ENCODE measurements around the gene ZNF516.

The ZNF516 gene

DNA sequence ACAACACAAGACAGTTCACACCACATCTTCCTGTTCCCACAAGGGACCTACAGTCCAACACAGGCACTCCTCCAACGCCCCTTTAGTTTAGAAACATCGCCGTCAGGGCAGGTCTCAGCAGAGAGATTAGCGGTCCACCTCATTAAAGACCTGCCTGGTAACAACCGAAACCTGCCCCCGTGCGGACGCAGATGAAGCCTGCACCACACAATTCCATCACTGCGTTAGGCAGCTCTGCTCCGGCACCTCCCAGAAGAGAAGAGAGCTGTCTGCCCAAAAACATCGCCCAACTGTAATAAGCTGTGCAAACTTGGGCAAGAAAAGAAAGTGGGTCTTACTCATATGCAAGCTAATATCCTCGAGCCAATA is 32.7 kb downstream of the ZNF516 start:
- Histone ChIP-seq H3K4me2 (ENCODE audit: insufficient read depth, low read length) (no peak overlapping the region), H2AFZ (ENCODE audit: low read depth, low read length) (no peak overlapping the region), H3K4me3 (ENCODE audit: low read depth in 1 of 2, low read length in 2 of 2) (no peak overlapping the region), H4K20me1 (ENCODE audit: insufficient read depth, low read length) (no peaks in the 10 kb centered on the region), H3K4me1 (ENCODE audit: insufficient read depth, low read length) (no peaks in the 10 kb centered on the region; the same call in 1 of the 2 replicates), H3K9ac (ENCODE audit: low read depth, low read length) (no peak overlapping the region), H3K27ac (ENCODE audit: low read length) (no peak overlapping the region), H3K79me2 (ENCODE audit: insufficient read depth, low read length) (no peaks in the 10 kb centered on the region), H3K9me3 (ENCODE audit: insufficient read depth, low read length, severe bottlenecking) (no peaks in the 10 kb centered on the region), H3K27me3 (ENCODE audit: insufficient read depth, low read length, poor library complexity) (no peaks in the 10 kb centered on the region), H3K36me3 (ENCODE audit: insufficient read depth, low read length) (no peaks in the 10 kb centered on the region)
- ATAC-seq (ENCODE audit: insufficient read depth, low read depth) (no peak), DNase-seq (no peak)
- TF ChIP-seq EZH2 (IDR thresholded peaks at IDR 0.05; ENCODE audit: borderline replicate concordance, low read depth, low read length, severe bottlenecking), result no peak
- TF ChIP-seq, protein P1, sequence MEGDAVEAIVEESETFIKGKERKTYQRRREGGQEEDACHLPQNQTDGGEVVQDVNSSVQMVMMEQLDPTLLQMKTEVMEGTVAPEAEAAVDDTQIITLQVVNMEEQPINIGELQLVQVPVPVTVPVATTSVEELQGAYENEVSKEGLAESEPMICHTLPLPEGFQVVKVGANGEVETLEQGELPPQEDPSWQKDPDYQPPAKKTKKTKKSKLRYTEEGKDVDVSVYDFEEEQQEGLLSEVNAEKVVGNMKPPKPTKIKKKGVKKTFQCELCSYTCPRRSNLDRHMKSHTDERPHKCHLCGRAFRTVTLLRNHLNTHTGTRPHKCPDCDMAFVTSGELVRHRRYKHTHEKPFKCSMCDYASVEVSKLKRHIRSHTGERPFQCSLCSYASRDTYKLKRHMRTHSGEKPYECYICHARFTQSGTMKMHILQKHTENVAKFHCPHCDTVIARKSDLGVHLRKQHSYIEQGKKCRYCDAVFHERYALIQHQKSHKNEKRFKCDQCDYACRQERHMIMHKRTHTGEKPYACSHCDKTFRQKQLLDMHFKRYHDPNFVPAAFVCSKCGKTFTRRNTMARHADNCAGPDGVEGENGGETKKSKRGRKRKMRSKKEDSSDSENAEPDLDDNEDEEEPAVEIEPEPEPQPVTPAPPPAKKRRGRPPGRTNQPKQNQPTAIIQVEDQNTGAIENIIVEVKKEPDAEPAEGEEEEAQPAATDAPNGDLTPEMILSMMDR (IDR thresholded peaks at IDR 0.05; ENCODE audit: borderline replicate concordance, extremely low read depth, low read length, poor library complexity, severe bottlenecking), result no peak

DNA sequence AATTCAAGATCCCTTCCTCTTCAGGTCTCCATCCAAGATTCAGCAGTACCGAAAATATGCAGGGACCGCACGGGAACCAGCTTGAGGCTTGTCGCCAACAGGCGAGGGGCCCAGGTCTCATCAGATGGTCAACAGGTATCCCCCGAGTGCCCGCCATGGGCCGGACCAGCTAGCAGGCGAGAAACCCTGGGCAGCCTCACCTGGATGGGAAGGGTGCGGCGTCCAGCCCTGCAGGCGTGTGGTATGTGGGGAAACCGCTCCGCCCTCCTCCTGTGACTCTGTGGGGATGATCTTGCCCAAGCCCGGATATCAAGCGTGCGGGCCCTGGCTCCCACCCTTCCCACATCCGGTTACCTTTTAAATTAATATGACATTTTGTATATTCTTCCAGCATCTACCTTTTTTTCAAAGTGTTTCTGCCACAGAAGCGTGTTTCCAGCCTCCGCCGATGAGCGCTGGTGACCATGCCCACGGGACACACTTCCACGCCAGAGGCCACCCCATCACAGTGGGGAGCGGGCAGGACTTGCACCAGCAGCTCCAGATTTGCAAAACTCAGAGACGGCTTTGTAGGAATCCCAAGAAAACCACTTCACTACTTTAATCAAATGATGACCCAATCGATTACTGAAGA is 33.2 kb downstream of the ZNF516 start:
- DNase-seq (no peak), ATAC-seq (ENCODE audit: insufficient read depth, low read depth) (no peak)
- H3K79me2 ChIP-seq (ENCODE audit: insufficient read depth, low read length), result no peaks in the 10 kb centered on the region
- H3K4me2 ChIP-seq (ENCODE audit: insufficient read depth, low read length), result no peak overlapping the region
- H3K27ac ChIP-seq (ENCODE audit: low read length), result no peak overlapping the region
- no peaks in the 10 kb centered on the region for H3K27me3 ChIP-seq (ENCODE audit: insufficient read depth, low read length, poor library complexity)
- H3K4me1 ChIP-seq (ENCODE audit: insufficient read depth, low read length), result no peaks in the 10 kb centered on the region
- H3K9me3 ChIP-seq (ENCODE audit: insufficient read depth, low read length, severe bottlenecking), result no peaks in the 10 kb centered on the region
- H2AFZ ChIP-seq (ENCODE audit: low read depth, low read length), result no peak overlapping the region
- H3K9ac ChIP-seq (ENCODE audit: low read depth, low read length), result no peak overlapping the region
- H3K4me3 ChIP-seq (ENCODE audit: low read depth in 1 of 2, low read length in 2 of 2), result no peak overlapping the region
- no peaks in the 10 kb centered on the region for H3K36me3 ChIP-seq (ENCODE audit: insufficient read depth, low read length)
- TF ChIP-seq, protein P1 (IDR thresholded peaks at IDR 0.05; ENCODE audit: borderline replicate concordance, extremely low read depth, low read length, poor library complexity, severe bottlenecking), result no peak
- no peaks in the 10 kb centered on the region for H4K20me1 ChIP-seq (ENCODE audit: insufficient read depth, low read length)

DNA sequence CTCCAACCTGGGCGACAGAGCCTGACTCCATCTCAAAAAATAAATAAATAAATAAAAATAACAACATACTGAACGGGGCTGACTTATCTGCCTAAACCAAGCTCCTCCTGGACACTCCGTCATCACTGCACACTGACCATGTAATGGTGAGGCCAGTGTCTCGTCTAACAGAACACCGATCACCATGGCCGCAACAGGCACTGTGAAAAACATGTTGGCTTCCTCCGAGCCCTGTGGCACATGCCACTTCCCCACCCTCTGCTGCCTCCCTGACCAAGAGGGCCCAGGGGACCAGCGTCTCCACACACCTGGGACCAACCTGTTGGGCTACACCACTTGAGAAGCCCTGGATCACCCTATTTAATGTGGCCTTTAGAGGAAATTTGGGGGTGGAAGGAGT is 33.9 kb downstream of the ZNF516 start:
- Histone ChIP-seq H3K27ac (ENCODE audit: low read length) (no peak overlapping the region), H3K36me3 (ENCODE audit: insufficient read depth, low read length) (no peaks in the 10 kb centered on the region), H4K20me1 (ENCODE audit: insufficient read depth, low read length) (no peaks in the 10 kb centered on the region), H3K4me1 (ENCODE audit: insufficient read depth, low read length) (no peaks in the 10 kb centered on the region), H3K4me3 (ENCODE audit: low read depth in 1 of 2, low read length in 2 of 2) (no peak overlapping the region), H3K9ac (ENCODE audit: low read depth, low read length) (no peak overlapping the region), H3K9me3 (ENCODE audit: insufficient read depth, low read length, severe bottlenecking) (no peaks in the 10 kb centered on the region), H3K4me2 (ENCODE audit: insufficient read depth, low read length) (no peak overlapping the region), H2AFZ (ENCODE audit: low read depth, low read length) (no peak overlapping the region), H3K27me3 (ENCODE audit: insufficient read depth, low read length, poor library complexity) (no peaks in the 10 kb centered on the region), H3K79me2 (ENCODE audit: insufficient read depth, low read length) (no peaks in the 10 kb centered on the region)
- no peak for ATAC-seq (ENCODE audit: insufficient read depth, low read depth)
- DNase-seq, result no peak
- no peak for TF ChIP-seq EZH2 (IDR thresholded peaks at IDR 0.05; ENCODE audit: borderline replicate concordance, low read depth, low read length, severe bottlenecking)
- TF ChIP-seq, protein P1 (IDR thresholded peaks at IDR 0.05; ENCODE audit: borderline replicate concordance, extremely low read depth, low read length, poor library complexity, severe bottlenecking), result no peak

DNA sequence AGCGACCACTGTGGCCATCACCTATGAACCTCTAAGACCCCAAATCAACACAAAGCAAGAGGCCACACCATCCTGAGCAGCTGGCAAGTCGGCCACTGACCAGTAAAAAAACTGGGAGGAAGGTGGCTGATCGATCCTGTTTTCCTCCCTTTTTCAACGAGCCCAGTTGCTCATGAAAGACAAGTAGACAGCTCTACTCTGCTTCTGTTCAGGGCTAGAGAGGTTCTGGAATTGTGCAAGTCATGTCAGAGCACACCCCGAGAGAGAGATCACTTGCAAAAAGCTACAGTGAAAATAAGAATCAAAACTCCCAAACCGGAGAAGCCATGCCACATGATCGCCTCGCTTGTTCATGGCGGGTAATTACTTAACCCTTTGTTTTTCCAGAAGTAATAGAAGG is 34.6 kb downstream of the ZNF516 start:
- Histone ChIP-seq H3K4me2 (ENCODE audit: insufficient read depth, low read length) (no peak overlapping the region), H4K20me1 (ENCODE audit: insufficient read depth, low read length) (no peaks in the 10 kb centered on the region), H3K36me3 (ENCODE audit: insufficient read depth, low read length) (no peaks in the 10 kb centered on the region), H2AFZ (ENCODE audit: low read depth, low read length) (no peak overlapping the region), H3K9ac (ENCODE audit: low read depth, low read length) (no peak overlapping the region), H3K9me3 (ENCODE audit: insufficient read depth, low read length, severe bottlenecking) (no peaks in the 10 kb centered on the region), H3K4me3 (ENCODE audit: low read depth in 1 of 2, low read length in 2 of 2) (no peak overlapping the region), H3K79me2 (ENCODE audit: insufficient read depth, low read length) (no peaks in the 10 kb centered on the region), H3K27ac (ENCODE audit: low read length) (no peak overlapping the region), H3K4me1 (ENCODE audit: insufficient read depth, low read length) (no peaks in the 10 kb centered on the region), H3K27me3 (ENCODE audit: insufficient read depth, low read length, poor library complexity) (peaks cover 4% of the 10 kb centered on the region)
- TF ChIP-seq, protein P1 (IDR thresholded peaks at IDR 0.05; ENCODE audit: borderline replicate concordance, extremely low read depth, low read length, poor library complexity, severe bottlenecking), result no peak
- DNase-seq (no peak), ATAC-seq (ENCODE audit: insufficient read depth, low read depth) (no peak)
